Skin epidermis (tissue), 12 donors: ENCODE results near the gene ALPP.
A peak's percentile ranks its signal among the peaks of the same experiment; 100 is the strongest.
"Not testable (repeated sequence)": the region's sequence is repeated elsewhere in the genome, so short reads cannot be mapped to it uniquely, and the experiment has no call there.

Experiments
- H3K27ac ChIP-seq, 21 experiments: fragments of 200-600 bp; sonication (generic) in 11 of 21; one replicate each; pipeline ENCODE4 v1.5.0; 2020; ENCODE audit warnings: mild to moderate bottlenecking in 3 of 21, inconsistent platforms in 2 of 21, moderate library complexity in 2 of 21
- H3K4me3 ChIP-seq, 7 experiments: fragments of 200-600 bp; sonication (generic) in 2 of 7; one replicate each; pipeline ENCODE4 v1.5.0; 2020; ENCODE audit warnings: inconsistent platforms in 2 of 7, mild to moderate bottlenecking in 2 of 7, moderate library complexity in 1 of 7

The ALPP gene

GRCh38 chr2:232418056-232418455 is 39.5 kb downstream of the ALPP start:
- Histone ChIP-seq H3K27ac (no peak overlapping the region), H3K4me3 (no peak overlapping the region)

GRCh38 chr2:232418466-232419244 is 40.1 kb downstream of the ALPP start:
- Histone ChIP-seq H3K4me3 (peak overlapping the region in 3 of 7 experiments; percentile 9 to 17 (median 15)), H3K27ac (no peak overlapping the region)

GRCh38 chr2:232419245-232420072 is 40.9 kb downstream of the ALPP start:
- H3K27ac ChIP-seq, result no peak overlapping the region
- peak overlapping the region in 3 of 7 experiments; percentile 9 to 17 (median 15) for H3K4me3 ChIP-seq

GRCh38 chr2:232420073-232420454 is 41.5 kb downstream of the ALPP start:
- no peak overlapping the region for H3K4me3 ChIP-seq
- no peak overlapping the region for H3K27ac ChIP-seq

- Histone ChIP-seq H3K27ac (no peak overlapping the region), H3K4me3 (peak overlapping the region in 3 of 7 experiments; percentile 2 to 26 (median 24))
These were observed 42.1 kb downstream of the ALPP start for GRCh38 chr2:232420463-232421188.

- H3K4me3 ChIP-seq, result peak overlapping the region in 2 of 7 experiments; percentile 24 to 26
- H3K27ac ChIP-seq, result no peak overlapping the region
These were observed 42.7 kb downstream of the ALPP start for GRCh38 chr2:232421189-232421785.

GRCh38 chr2:232422051-232422450 is 43.5 kb downstream of the ALPP start:
- Histone ChIP-seq H3K27ac (no peak overlapping the region), H3K4me3 (no peak overlapping the region)

GRCh38 chr2:232422996-232423395 is 44.4 kb downstream of the ALPP start:
- not testable (repeated sequence) for H3K4me3 ChIP-seq, H3K27ac ChIP-seq

- not testable (repeated sequence) for H3K27ac ChIP-seq, H3K4me3 ChIP-seq
These were observed 44.9 kb downstream of the ALPP start for GRCh38 chr2:232423407-232423806.

- Histone ChIP-seq H3K4me3 (no peak overlapping the region), H3K27ac (no peak overlapping the region)
These were observed 53.4 kb downstream of the ALPP start for GRCh38 chr2:232431705-232432590.
